Activated CD4-positive, alpha-beta T cell treated with anti-CD3 and anti-CD28 coated beads, Interleukin-2, amount 10 ng/mL, durations not matched to agents 7 days and 5 days (primary cell): Measurements from ENCODE around the gene NUP58. TPM values are rescaled to one million over a fixed set of nuclear protein-coding genes. Genes with fewer than 3 reads are reported as not detected.

Experiments
- CTCF ChIA-PET: fragments of 350-600 bp; sonication (Branson Sonifier 250); formaldehyde crosslinking; loops from one replicate; lab custom pipeline; 2021; ENCODE audit warnings: antibody characterized with exemption; lab: Charles Lee
- POLR2A ChIA-PET: fragments of 350-600 bp; sonication (Branson Sonifier 250); formaldehyde crosslinking; loops from one replicate; lab custom pipeline; 2021; ENCODE audit warnings: antibody characterized with exemption; lab: Charles Lee
- DNase-seq: peaks from one replicate; pipeline ENCODE4 v3.0.0-alpha.2; 2020
- H3K27ac Mint-ChIP-seq: one replicate; pipeline ENCODE4 v1.8.0; 2021; ENCODE audit warnings: mild to moderate bottlenecking, moderate library complexity, mixed read lengths
- H3K27me3 Mint-ChIP-seq: one replicate; pipeline ENCODE4 v1.8.0; 2021; ENCODE audit warnings: mixed read lengths
- H3K36me3 Mint-ChIP-seq: one replicate; pipeline ENCODE4 v1.8.0; 2021; ENCODE audit warnings: low read depth, mixed read lengths
- H3K4me1 Mint-ChIP-seq: one replicate; pipeline ENCODE4 v1.8.0; 2021; ENCODE audit warnings: mixed read lengths
- H3K4me3 Mint-ChIP-seq: one replicate; pipeline ENCODE4 v1.8.0; 2021; ENCODE audit warnings: mild to moderate bottlenecking, moderate library complexity, mixed read lengths
- H3K9me3 Mint-ChIP-seq: one replicate; pipeline ENCODE4 v1.8.0; 2021; ENCODE audit warnings: mixed read lengths
- total RNA-seq, 2 experiments: library from RNA; stranded (reverse); gene quantifications; one replicate each; pipeline ENCODE4 v1.2.3, GENCODE V29; 2021

Gene NUP58
- total RNA-seq, 2 experiments from 2014 or later, result 75.0 to 76.0 TPM

GRCh38 chr13:25365720-25366235 is 64.4 kb downstream of the NUP58 start:
- Mint-ChIP-seq H3K4me3 (no peak overlapping the region), H3K27ac (no peak overlapping the region), H3K9me3 (peaks cover 2% of the 10 kb centered on the region), H3K27me3 (peaks cover 30% of the 10 kb centered on the region), H3K4me1 (no peaks in the 10 kb centered on the region), H3K36me3 (no peaks in the 10 kb centered on the region)
- no peak for DNase-seq
- ChIA-PET CTCF (no interaction called here), POLR2A (no interaction called here)

DNA sequence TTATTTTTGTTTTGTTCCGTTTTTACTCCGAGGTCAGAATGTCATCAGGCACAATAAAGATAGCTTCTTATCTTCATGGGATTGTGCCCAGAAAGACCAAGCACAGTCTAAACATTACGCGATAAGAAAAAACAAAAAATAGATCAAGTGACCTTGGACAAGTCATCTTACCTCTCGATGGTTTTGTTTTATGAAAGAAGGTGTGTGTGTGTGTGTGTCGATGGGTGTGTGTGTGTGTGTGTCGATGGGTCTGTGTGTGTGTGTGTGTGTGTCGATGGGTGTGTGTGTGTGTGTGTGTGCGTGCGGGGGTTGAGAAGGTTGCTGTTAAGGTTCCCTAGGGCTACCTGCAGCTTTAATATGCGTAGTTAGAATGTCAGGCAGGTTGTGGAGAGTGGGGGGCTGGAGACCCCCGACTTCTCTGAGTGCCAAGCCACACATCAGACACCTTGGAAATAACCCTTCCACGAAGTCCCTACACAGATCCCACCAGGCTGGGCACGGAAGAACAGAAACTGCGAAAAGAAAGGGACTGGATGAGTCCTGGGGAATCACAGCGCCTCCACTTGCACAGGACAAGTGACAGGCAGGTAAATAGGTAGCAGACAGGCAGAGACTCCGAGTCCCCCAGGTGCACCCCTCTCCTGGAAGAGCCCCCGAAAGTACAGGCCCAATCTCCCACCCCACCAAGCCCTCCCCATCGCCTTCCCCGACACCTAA is 69.9 kb downstream of the NUP58 start:
- Mint-ChIP-seq H3K4me3 (peak overlapping the region; percentile 55), H3K4me1 (peaks cover 5% of the 10 kb centered on the region), H3K27me3 (peaks cover 68% of the 10 kb centered on the region), H3K27ac (no peak overlapping the region), H3K9me3 (no peaks in the 10 kb centered on the region), H3K36me3 (no peaks in the 10 kb centered on the region)
- no peak for DNase-seq
- ChIA-PET POLR2A (no interaction called here), CTCF (interaction anchor here (1.0 kb wide), 1 partner anchor 143 kb away, joined by 3 read pairs; no protein-coding TSS in a partner anchor)

DNA sequence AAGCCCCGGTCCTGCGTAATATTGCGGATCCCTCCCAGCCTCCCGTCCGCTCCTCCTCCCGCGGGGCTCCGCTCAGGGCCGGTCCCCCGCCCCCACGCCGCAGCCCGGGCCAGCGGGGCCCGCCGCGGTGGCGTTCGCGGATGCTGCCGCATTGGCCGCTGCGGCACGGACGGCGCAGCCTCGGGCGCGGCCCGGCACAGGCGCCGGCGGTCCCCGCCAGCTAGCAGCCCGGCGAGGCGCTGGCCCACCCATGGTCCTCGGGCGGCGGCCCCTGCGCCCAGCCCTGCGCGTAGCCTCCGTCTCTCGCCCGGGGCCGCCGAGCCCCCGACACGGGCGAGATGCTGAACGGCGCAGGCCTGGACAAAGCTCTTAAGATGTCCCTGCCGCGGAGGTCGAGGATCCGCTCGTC is 70.5 kb downstream of the NUP58 start, which contains the start of gene ATP8A2:
Gene ATP8A2, plus strand, starts transcription at position 100 of the 409 bp plus-strand sequence. Its CDS starts 239 bp downstream, at position 339.
- Mint-ChIP-seq H3K4me3 (peak within 1 kb of the TSS; percentile 55), H3K27ac (no peak within 1 kb of the TSS), H3K36me3 (no peaks in the 10 kb centered on the region), H3K9me3 (no peaks in the 10 kb centered on the region), H3K4me1 (peaks cover 5% of the 10 kb centered on the region), H3K27me3 (peaks cover 68% of the 10 kb centered on the region)
- DNase-seq, result no peak
- CTCF ChIA-PET, result no interaction called here
- POLR2A ChIA-PET, result no interaction called here

- H3K27me3 Mint-ChIP-seq, result peaks cover 67% of the 10 kb centered on the region
- H3K27ac Mint-ChIP-seq, result no peak overlapping the region
- no peaks in the 10 kb centered on the region for H3K9me3 Mint-ChIP-seq
- POLR2A ChIA-PET, result no interaction called here
- H3K4me1 Mint-ChIP-seq, result peaks cover 5% of the 10 kb centered on the region
- no peaks in the 10 kb centered on the region for H3K36me3 Mint-ChIP-seq
- CTCF ChIA-PET, result no interaction called here
- DNase-seq, result no peak
- H3K4me3 Mint-ChIP-seq, result peak overlapping the region; percentile 24
Observed at GRCh38 chr13:25372284-25373081, 71.1 kb downstream of the NUP58 start.

- CTCF ChIA-PET, result interaction anchor here (0.6 to 1.1 kb wide), 2 partner anchors 142 to 423 kb away, joined by 3 to 4 read pairs; no protein-coding TSS in a partner anchor
Observed at GRCh38 chr13:25375727-25376358, 74.4 kb downstream of the NUP58 start.

GRCh38 chr13:25377244-25377962 is 76.0 kb downstream of the NUP58 start:
- POLR2A ChIA-PET, result no interaction called here
- Mint-ChIP-seq H3K27me3 (peaks cover 51% of the 10 kb centered on the region), H3K9me3 (no peaks in the 10 kb centered on the region), H3K4me1 (no peaks in the 10 kb centered on the region), H3K36me3 (no peaks in the 10 kb centered on the region), H3K4me3 (no peak overlapping the region), H3K27ac (no peak overlapping the region)
- no peak for DNase-seq
- CTCF ChIA-PET, result no interaction called here

More at GRCh38 chr13:25375727-25376358, 74.4 kb downstream of the NUP58 start:
- H3K4me3 Mint-ChIP-seq, result no peak overlapping the region
- H3K27me3 Mint-ChIP-seq, result peaks cover 53% of the 10 kb centered on the region
- H3K36me3 Mint-ChIP-seq, result no peaks in the 10 kb centered on the region
- POLR2A ChIA-PET, result no interaction called here
- peaks cover 5% of the 10 kb centered on the region for H3K4me1 Mint-ChIP-seq
- no peak overlapping the region for H3K27ac Mint-ChIP-seq
- no peaks in the 10 kb centered on the region for H3K9me3 Mint-ChIP-seq
- peak; percentile 54 for DNase-seq

DNA sequence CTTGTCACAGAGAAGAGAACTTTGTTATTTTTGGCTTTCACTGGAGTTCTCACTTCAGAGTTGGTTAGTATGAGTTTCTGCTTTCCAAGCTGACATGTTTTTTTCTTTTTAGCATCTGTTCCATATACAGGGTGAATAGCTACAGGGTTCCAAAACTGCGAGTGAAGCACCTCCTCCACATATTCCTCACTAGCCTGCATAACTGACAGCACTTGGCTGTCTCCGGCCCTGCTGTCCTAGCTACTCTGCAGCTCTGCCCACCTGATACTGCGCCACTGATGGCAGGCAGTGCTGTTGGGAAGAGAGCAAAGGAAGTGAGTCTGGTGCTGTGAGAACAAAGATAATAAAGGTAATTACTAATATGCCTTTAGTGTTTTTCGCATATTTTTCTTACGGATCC is 77.1 kb downstream of the NUP58 start:
- ChIA-PET POLR2A (no interaction called here), CTCF (interaction anchor here (0.6 kb wide), 1 partner anchor 55 kb away, joined by 3 read pairs; no protein-coding TSS in a partner anchor)
- no peak overlapping the region for H3K27ac Mint-ChIP-seq
- no peak overlapping the region for H3K4me3 Mint-ChIP-seq
- no peaks in the 10 kb centered on the region for H3K4me1 Mint-ChIP-seq
- H3K9me3 Mint-ChIP-seq, result no peaks in the 10 kb centered on the region
- DNase-seq, result no peak
- H3K36me3 Mint-ChIP-seq, result no peaks in the 10 kb centered on the region
- peaks cover 44% of the 10 kb centered on the region for H3K27me3 Mint-ChIP-seq

GRCh38 chr13:25379011-25379410 is 77.6 kb downstream of the NUP58 start:
- ChIA-PET POLR2A (no interaction called here), CTCF (no interaction called here)
- no peak for DNase-seq
- Mint-ChIP-seq H3K36me3 (no peaks in the 10 kb centered on the region), H3K4me3 (no peak overlapping the region), H3K27me3 (peaks cover 44% of the 10 kb centered on the region), H3K4me1 (no peaks in the 10 kb centered on the region), H3K9me3 (no peaks in the 10 kb centered on the region), H3K27ac (no peak overlapping the region)

DNA sequence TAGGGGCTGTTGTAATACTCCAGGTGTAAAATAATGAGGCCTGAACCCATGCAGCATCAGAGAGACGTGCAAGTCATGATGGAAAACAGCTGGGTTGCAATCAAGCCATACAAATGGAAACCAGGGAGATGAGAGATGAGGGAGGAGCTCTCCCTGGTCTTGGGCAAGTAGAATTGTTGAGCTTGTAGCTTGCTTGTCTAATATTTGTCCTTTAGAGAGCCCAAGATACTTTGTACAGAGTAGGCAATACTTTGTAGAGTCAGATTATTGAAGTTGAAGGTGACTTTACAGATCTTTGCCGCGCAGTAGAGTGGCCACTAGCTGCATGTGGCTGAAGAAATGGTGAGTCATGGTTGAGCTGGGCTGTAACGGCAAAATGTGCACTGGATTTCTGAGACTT is 78.7 kb downstream of the NUP58 start:
- no peak overlapping the region for H3K27ac Mint-ChIP-seq
- H3K36me3 Mint-ChIP-seq, result no peaks in the 10 kb centered on the region
- no peaks in the 10 kb centered on the region for H3K9me3 Mint-ChIP-seq
- H3K4me3 Mint-ChIP-seq, result no peak overlapping the region
- H3K4me1 Mint-ChIP-seq, result no peaks in the 10 kb centered on the region
- no peak for DNase-seq
- ChIA-PET POLR2A (no interaction called here), CTCF (no interaction called here)
- peaks cover 43% of the 10 kb centered on the region for H3K27me3 Mint-ChIP-seq

DNA sequence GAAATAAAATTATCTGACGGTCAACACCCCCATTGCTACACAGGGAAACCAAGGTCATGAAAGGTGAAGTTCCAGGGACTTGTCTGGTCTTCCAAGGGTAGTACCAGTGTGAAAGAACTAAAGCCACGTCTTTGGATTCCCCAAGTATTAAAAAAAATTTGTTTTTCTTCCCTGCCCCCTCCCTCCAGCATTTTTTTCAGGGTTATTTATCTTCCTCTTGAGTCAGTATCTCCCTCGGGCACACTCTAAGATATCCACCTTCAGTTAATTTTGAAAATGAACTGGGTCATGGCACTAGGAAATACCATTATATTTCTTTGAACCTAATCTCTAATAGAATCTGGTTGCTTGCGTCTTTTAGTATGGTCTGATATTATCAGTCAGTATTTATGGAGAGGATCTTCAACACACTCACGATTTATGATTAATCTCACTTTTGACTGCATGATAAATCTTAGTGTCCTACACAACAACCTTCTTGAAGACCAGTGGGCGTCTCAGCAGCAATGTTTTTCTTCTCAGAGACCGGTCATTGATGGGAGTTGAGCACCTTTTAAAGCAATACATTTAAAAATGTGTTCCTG is 79.4 kb downstream of the NUP58 start:
- Mint-ChIP-seq H3K36me3 (no peaks in the 10 kb centered on the region), H3K9me3 (no peaks in the 10 kb centered on the region), H3K4me3 (no peak overlapping the region), H3K4me1 (no peaks in the 10 kb centered on the region), H3K27me3 (peaks cover 40% of the 10 kb centered on the region), H3K27ac (no peak overlapping the region)
- no peak for DNase-seq
- CTCF ChIA-PET, result no interaction called here
- POLR2A ChIA-PET, result no interaction called here

- ChIA-PET POLR2A (no interaction called here), CTCF (no interaction called here)
- H3K9me3 Mint-ChIP-seq, result no peaks in the 10 kb centered on the region
- peaks cover 29% of the 10 kb centered on the region for H3K27me3 Mint-ChIP-seq
- H3K27ac Mint-ChIP-seq, result no peak overlapping the region
- H3K4me3 Mint-ChIP-seq, result no peak overlapping the region
- no peaks in the 10 kb centered on the region for H3K36me3 Mint-ChIP-seq
- H3K4me1 Mint-ChIP-seq, result no peaks in the 10 kb centered on the region
- DNase-seq, result no peak
Observed at GRCh38 chr13:25384758-25385410, 83.5 kb downstream of the NUP58 start.
